ENCODE data around the gene OR5P2. TPM values are rescaled to one million over a fixed set of nuclear protein-coding genes. Genes with fewer than 3 reads are reported as not detected.

The OR5P2 gene
- total RNA-seq, 1 donor from 2014 or later: 1.4 TPM

- TF ChIP-seq CTCF (IDR thresholded peaks at IDR 0.05; ENCODE audit: insufficient read depth, low read depth, low read length) (no peak), EZH2 (IDR thresholded peaks at IDR 0.05; ENCODE audit: insufficient read depth, low read length) (no peak)
Measured at GRCh38 chr11:7759010-7759409, 37.7 kb downstream of the OR5P2 start.

DNA sequence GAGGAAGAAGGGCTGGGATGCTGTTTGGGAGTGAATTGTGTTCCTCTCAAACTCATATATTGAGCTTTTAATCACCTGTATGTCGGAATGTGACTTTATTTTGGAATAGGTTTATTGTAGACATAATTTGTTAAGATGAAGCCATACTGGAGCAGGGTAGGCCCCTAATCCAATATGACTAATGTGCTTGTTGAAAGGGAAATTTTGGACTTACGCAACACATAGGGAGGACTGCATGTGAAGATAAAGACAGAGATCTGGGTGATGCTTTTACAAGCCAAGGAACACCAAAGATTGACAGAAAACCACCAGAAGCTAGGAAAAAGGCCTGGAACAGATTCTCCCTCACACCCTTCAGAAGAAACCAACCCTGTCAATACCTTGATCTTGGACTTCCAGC lies 47.3 kb downstream of the OR5P2 start:
- FAIRE-seq: no peak

More at GRCh38 chr11:7759010-7759409, 37.7 kb downstream of the OR5P2 start:
- no peaks in the 10 kb centered on the region for H3K9me3 Mint-ChIP-seq (ENCODE audit: unreplicated experiment)
- Histone ChIP-seq H3K79me2 (ENCODE audit: insufficient read depth, low read length) (no peaks in the 10 kb centered on the region), H4K20me1 (ENCODE audit: insufficient read depth, low read length) (no peaks in the 10 kb centered on the region), H2AFZ (ENCODE audit: low read depth, low read length) (no peak overlapping the region), H3K4me3 (ENCODE audit: insufficient read depth, low read depth, low read length) (no peak overlapping the region), H3K27ac (ENCODE audit: low read depth, low read length) (no peak overlapping the region), H3K9me3 (ENCODE audit: insufficient read depth, low read depth, low read length) (no peaks in the 10 kb centered on the region), H3K27me3 (ENCODE audit: insufficient read depth, low read length) (no peaks in the 10 kb centered on the region), H3K36me3 (ENCODE audit: insufficient read depth, low read length) (no peaks in the 10 kb centered on the region), H3K4me2 (ENCODE audit: low read length) (no peak overlapping the region), H3K9ac (ENCODE audit: low read length) (no peak overlapping the region), H3K4me1 (ENCODE audit: insufficient read depth, low read length) (no peaks in the 10 kb centered on the region)
- H3K4me3 Mint-ChIP-seq (ENCODE audit: unreplicated experiment): no peak overlapping the region
- H3K36me3 Mint-ChIP-seq (ENCODE audit: low read depth, unreplicated experiment): no peaks in the 10 kb centered on the region
- DNase-seq (ENCODE audit: low read depth): no peak
- no peak overlapping the region for H3K27ac Mint-ChIP-seq (ENCODE audit: unreplicated experiment)
- no peaks in the 10 kb centered on the region for H3K27me3 Mint-ChIP-seq (ENCODE audit: low read depth, unreplicated experiment)
- no peaks in the 10 kb centered on the region for H3K4me1 Mint-ChIP-seq (ENCODE audit: low read depth, unreplicated experiment)
- no peak for FAIRE-seq

More for the DNA sequence above, 47.3 kb downstream of the OR5P2 start:
- DNase-seq (ENCODE audit: low read depth): no peak
- H3K9me3 Mint-ChIP-seq (ENCODE audit: unreplicated experiment): no peaks in the 10 kb centered on the region
- H3K27ac ChIP-seq (ENCODE audit: low read depth, low read length): no peak overlapping the region
- H3K4me1 ChIP-seq (ENCODE audit: insufficient read depth, low read length): no peaks in the 10 kb centered on the region
- H3K27ac Mint-ChIP-seq (ENCODE audit: unreplicated experiment): no peak overlapping the region
- H3K4me3 Mint-ChIP-seq (ENCODE audit: unreplicated experiment): no peak overlapping the region
- no peaks in the 10 kb centered on the region for H3K9me3 ChIP-seq (ENCODE audit: insufficient read depth, low read depth, low read length)
- H3K4me2 ChIP-seq (ENCODE audit: low read length): no peak overlapping the region
- no peaks in the 10 kb centered on the region for H3K4me1 Mint-ChIP-seq (ENCODE audit: low read depth, unreplicated experiment)
- no peaks in the 10 kb centered on the region for H3K79me2 ChIP-seq (ENCODE audit: insufficient read depth, low read length)
- peaks cover 8% of the 10 kb centered on the region for H3K27me3 Mint-ChIP-seq (ENCODE audit: low read depth, unreplicated experiment)
- H3K4me3 ChIP-seq (ENCODE audit: insufficient read depth, low read depth, low read length): no peak overlapping the region
- H3K27me3 ChIP-seq (ENCODE audit: insufficient read depth, low read length): no peaks in the 10 kb centered on the region
- TF ChIP-seq EZH2 (IDR thresholded peaks at IDR 0.05; ENCODE audit: insufficient read depth, low read length): no peak
- no peaks in the 10 kb centered on the region for H3K36me3 ChIP-seq (ENCODE audit: insufficient read depth, low read length)
- no peak overlapping the region for H2AFZ ChIP-seq (ENCODE audit: low read depth, low read length)
- H3K36me3 Mint-ChIP-seq (ENCODE audit: low read depth, unreplicated experiment): no peaks in the 10 kb centered on the region
- H4K20me1 ChIP-seq (ENCODE audit: insufficient read depth, low read length): no peaks in the 10 kb centered on the region
- no peak overlapping the region for H3K9ac ChIP-seq (ENCODE audit: low read length)

Other genes starting within 250 kb of the OR5P2 start
- 6.6 and 11.9 TPM in 2 replicates for gene CYB5R2, start 123.4 kb downstream of the OR5P2 start, total RNA-seq
- gene OVCH2, start 90.5 kb downstream of the OR5P2 start, total RNA-seq: 2.2 and 4.5 TPM in 2 replicates
- gene OR5P3, start 33.9 kb upstream of the OR5P2 start, total RNA-seq: 0.60 and 0.93 TPM in 2 replicates
- gene OR10A6, start 134.3 kb upstream of the OR5P2 start, total RNA-seq: 0.07 TPM in 1 of 2 replicates, not detected in the other
- gene OR10A3, start 144.8 kb upstream of the OR5P2 start, total RNA-seq: not detected in 2 replicates
- 2.5 and 3.1 TPM in 2 replicates for gene NLRP10, start 168.5 kb upstream of the OR5P2 start, total RNA-seq
- 243 and 260 TPM in 2 replicates for gene EIF3F, start 190.4 kb upstream of the OR5P2 start, total RNA-seq

Measured in astrocyte (in vitro differentiated cells and primary cell).